ENCODE measurements around the gene ADAM19. TPM values are rescaled to one million over a fixed set of nuclear protein-coding genes. Genes with fewer than 3 reads are reported as not detected.

The ADAM19 gene
- total RNA-seq, 1 donor: 11.2 TPM

- DNase-seq (ENCODE audit: low read depth): no peak
- TF ChIP-seq CTCF (IDR thresholded peaks at IDR 0.05; ENCODE audit: insufficient read depth, low read length): no peak
- no peak overlapping the region for H3K4me3 ChIP-seq (ENCODE audit: low read depth, low read length)
These were observed 11.5 kb downstream of the ADAM19 start for GRCh38 chr5:157563929-157564716.

GRCh38 chr5:157563373-157563928, 12.1 kb downstream of the ADAM19 start:
- peak; percentile 98 for DNase-seq (ENCODE audit: low read depth)
- no peak for TF ChIP-seq CTCF (IDR thresholded peaks at IDR 0.05; ENCODE audit: insufficient read depth, low read length)
- no peak overlapping the region for H3K4me3 ChIP-seq (ENCODE audit: low read depth, low read length)

GRCh38 chr5:157562111-157562581, 13.4 kb downstream of the ADAM19 start:
- no peak for TF ChIP-seq CTCF (IDR thresholded peaks at IDR 0.05; ENCODE audit: insufficient read depth, low read length)
- DNase-seq (ENCODE audit: low read depth): no peak

DNA sequence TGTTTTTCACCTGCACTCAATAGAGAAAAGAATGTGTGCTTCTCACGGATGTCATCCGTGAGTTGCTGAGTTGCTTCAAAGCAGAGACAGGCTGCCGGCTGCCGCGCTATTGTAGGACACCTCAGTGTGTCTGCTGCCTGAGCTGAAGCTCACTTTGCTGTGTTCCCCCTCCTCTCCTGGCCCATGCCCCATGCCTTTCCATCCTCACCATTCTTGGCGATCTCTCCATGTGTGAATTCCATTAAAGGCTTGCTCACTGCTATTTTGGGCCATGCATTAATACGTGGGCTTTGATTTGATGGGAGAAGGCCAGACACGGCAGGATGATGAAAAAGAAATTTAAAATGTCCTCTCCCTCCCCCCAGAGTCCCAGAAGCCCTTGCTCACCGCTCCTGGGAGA, 14.5 kb downstream of the ADAM19 start:
- H3K4me3 ChIP-seq (ENCODE audit: low read depth, low read length): no peak overlapping the region
- no peak for DNase-seq (ENCODE audit: low read depth)
- TF ChIP-seq CTCF (IDR thresholded peaks at IDR 0.05; ENCODE audit: insufficient read depth, low read length): no peak

More at GRCh38 chr5:157562111-157562581, 13.4 kb downstream of the ADAM19 start:
- H3K4me3 ChIP-seq (ENCODE audit: low read depth, low read length): no peak overlapping the region

- no peak for TF ChIP-seq CTCF (IDR thresholded peaks at IDR 0.05; ENCODE audit: insufficient read depth, low read length)
- H3K4me3 ChIP-seq (ENCODE audit: low read depth, low read length): no peak overlapping the region
- DNase-seq (ENCODE audit: low read depth): peak; percentile 48
These were observed 16.3 kb downstream of the ADAM19 start for GRCh38 chr5:157559301-157559700.

DNA sequence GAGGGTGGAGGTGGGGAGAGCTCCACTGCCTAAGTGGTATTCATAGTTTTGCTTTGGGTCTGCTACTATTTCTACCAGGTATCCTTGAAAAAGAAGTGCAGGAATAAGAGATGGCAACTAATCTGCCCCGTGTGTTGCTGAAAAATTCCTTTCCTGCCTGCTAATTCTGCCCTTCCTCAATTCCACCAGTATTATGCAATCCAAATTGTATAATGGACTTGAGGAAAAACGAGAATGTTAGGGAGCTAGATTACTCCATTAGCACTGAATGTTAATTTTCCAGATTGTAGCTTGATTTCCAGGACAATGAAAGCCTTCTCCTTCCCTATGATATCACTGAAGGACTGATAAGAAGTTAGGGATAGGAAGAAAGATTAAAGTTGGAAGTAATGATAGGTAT, 16.9 kb downstream of the ADAM19 start:
- no peak overlapping the region for H3K4me3 ChIP-seq (ENCODE audit: low read depth, low read length)
- no peak for DNase-seq (ENCODE audit: low read depth)
- no peak for TF ChIP-seq CTCF (IDR thresholded peaks at IDR 0.05; ENCODE audit: insufficient read depth, low read length)
